ENCODE data around the gene LAMA5.

DNA sequence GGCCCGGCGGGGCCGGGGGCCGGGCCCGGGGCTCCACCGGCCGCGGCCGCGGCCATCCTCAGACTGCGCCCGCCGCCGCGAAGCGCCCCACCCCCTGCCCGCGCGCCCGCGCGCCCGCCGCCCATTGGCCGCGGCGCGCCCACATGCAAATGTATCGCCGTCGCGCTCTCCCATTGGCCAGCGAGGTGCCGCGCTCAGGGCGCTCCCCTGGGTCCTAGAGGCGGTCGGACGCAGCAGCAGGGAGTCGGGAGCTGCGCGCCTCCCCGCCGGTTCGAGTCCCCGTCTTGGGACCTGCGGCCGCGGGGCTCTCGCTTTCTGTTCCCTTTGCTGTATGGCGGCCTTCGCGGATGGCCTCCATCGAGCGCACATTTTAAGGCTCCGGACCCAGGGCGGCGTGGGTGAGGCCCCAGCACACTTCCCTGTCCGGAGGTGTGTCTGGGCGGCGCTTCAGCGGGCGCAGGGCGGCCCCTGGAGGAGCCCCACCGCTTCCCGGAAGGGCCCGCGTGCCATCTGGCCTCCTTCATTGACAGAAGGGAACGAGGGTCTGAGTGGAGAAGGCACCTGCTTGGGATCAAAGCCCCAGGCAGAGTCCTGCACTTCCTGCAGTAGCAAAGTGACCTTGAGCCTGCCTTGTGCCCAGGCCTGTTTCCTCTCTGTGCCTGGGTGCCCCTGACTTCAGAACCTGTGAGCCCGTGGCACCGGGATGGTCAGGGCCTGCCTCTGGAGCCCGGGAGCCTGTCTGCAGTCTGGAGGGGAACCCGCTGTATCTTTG is 40.3 kb upstream of the LAMA5 start, which contains the start of gene CABLES2:
- no peak for TF ChIP-seq EZH2 (IDR thresholded peaks at IDR 0.05; ENCODE audit: borderline replicate concordance, low read length)
- TF ChIP-seq, protein P1, sequence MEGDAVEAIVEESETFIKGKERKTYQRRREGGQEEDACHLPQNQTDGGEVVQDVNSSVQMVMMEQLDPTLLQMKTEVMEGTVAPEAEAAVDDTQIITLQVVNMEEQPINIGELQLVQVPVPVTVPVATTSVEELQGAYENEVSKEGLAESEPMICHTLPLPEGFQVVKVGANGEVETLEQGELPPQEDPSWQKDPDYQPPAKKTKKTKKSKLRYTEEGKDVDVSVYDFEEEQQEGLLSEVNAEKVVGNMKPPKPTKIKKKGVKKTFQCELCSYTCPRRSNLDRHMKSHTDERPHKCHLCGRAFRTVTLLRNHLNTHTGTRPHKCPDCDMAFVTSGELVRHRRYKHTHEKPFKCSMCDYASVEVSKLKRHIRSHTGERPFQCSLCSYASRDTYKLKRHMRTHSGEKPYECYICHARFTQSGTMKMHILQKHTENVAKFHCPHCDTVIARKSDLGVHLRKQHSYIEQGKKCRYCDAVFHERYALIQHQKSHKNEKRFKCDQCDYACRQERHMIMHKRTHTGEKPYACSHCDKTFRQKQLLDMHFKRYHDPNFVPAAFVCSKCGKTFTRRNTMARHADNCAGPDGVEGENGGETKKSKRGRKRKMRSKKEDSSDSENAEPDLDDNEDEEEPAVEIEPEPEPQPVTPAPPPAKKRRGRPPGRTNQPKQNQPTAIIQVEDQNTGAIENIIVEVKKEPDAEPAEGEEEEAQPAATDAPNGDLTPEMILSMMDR (conservative IDR thresholded peaks at IDR 0.05 in 1 of 2, IDR thresholded peaks at IDR 0.05 in 1 of 2; ENCODE audit: extremely low read depth in 1 of 2, insufficient read depth in 1 of 2, low read depth in 1 of 2, low read length in 2 of 2), result no peak

All from mammary epithelial cell (primary cell).